ENCODE measurements around the gene OLFML1. TPM values are rescaled to one million over a fixed set of nuclear protein-coding genes. Genes with fewer than 3 reads are reported as not detected.

Gene OLFML1
- total RNA-seq (10 to 100 TPM in 1 of 9 donors, 1 to 10 TPM in 8; 1.7 to 17.9 (median 4.7) TPM), polyA plus RNA-seq (1 to 10 TPM; 1.8 to 2.6 TPM)
- long read RNA-seq, donor 1, partial matches to known transcripts, result 0 of 2 reads
- long read RNA-seq, donor 1, other reads (novel, unspliced or antisense), result 0 of 2 reads
- long read RNA-seq, donor 2, partial matches to known transcripts, result 0 of 3 reads
- long read RNA-seq, donor 2, other reads (novel, unspliced or antisense), result 2 of 3 reads
- long read RNA-seq, donor 3, result 0 reads

GRCh38 chr11:7485186-7486097, at the start of gene OLFML1:
Gene OLFML1, plus strand, starts transcription at chr11:7485506. Its CDS starts 370 bp downstream, at chr11:7485876.
- peak; percentile 57 to 76 (median 64) for ATAC-seq
- peak within 1 kb of the TSS in 11 of 12 donors; percentile 28 to 72 (median 51) for H3K4me3 ChIP-seq
- TF ChIP-seq POLR2A (IDR thresholded peaks at IDR 0.05), result no peak
- TF ChIP-seq, protein P1, sequence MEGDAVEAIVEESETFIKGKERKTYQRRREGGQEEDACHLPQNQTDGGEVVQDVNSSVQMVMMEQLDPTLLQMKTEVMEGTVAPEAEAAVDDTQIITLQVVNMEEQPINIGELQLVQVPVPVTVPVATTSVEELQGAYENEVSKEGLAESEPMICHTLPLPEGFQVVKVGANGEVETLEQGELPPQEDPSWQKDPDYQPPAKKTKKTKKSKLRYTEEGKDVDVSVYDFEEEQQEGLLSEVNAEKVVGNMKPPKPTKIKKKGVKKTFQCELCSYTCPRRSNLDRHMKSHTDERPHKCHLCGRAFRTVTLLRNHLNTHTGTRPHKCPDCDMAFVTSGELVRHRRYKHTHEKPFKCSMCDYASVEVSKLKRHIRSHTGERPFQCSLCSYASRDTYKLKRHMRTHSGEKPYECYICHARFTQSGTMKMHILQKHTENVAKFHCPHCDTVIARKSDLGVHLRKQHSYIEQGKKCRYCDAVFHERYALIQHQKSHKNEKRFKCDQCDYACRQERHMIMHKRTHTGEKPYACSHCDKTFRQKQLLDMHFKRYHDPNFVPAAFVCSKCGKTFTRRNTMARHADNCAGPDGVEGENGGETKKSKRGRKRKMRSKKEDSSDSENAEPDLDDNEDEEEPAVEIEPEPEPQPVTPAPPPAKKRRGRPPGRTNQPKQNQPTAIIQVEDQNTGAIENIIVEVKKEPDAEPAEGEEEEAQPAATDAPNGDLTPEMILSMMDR (IDR thresholded peaks at IDR 0.05), result no peak
- H3K9me3 ChIP-seq, result no peaks in the 10 kb centered on the region
- intact Hi-C loops (cut with DNase I), result no loop called here
- DNase-seq, result peak in 3 of 5 donors; percentile 22 to 37 (median 35)
- peaks cover 0 to 18% (median 0%) of the 10 kb centered on the region in 9 donors for H3K36me3 ChIP-seq
- H3K27ac ChIP-seq, result peak within 1 kb of the TSS in 11 of 12 donors; percentile 14 to 72 (median 60)
- H3K27me3 ChIP-seq, result no peaks in the 10 kb centered on the region
- peaks cover 0 to 12% (median 2%) of the 10 kb centered on the region in 12 donors for H3K4me1 ChIP-seq
- WGBS, 4 donors, result 55 to 61% (median 58%) methylated on average over 14 to 15 of the region's 15 CpGs

DNA sequence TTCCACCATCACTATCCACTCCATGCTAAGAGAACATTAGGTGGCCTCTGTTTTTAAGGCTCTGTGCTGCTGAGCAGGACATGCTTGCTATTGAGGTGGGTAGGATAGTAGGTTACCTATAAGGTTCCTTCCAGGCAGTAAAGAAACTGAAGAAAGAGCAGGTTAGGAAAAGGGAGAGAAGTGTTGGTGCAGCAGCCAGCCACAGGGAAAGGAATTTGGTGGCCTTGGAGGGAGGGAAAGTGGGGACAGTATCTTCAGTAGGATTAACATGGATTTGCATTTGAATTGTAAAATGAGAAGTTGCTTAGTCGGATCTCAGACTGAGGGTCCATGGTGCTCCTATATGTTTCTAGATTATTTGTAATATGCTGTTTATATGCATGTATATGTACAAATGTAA, 49.2 kb upstream of the OLFML1 start:
- TF ChIP-seq, protein P1 (IDR thresholded peaks at IDR 0.05), result no peak
- TF ChIP-seq POLR2A (IDR thresholded peaks at IDR 0.05), result no peak
- Histone ChIP-seq H3K4me3 (no peak overlapping the region), H3K27me3 (no peaks in the 10 kb centered on the region), H3K9me3 (no peaks in the 10 kb centered on the region), H3K27ac (peak overlapping the region in 1 of 12 donors; percentile 40), H3K4me1 (peaks cover 0 to 35% (median 0%) of the 10 kb centered on the region in 12 donors), H3K36me3 (no peaks in the 10 kb centered on the region)
- ATAC-seq, result no peak
- 86 to 97% (median 91%) methylated on average over 1 of the region's 1 CpG for WGBS, 4 donors
- intact Hi-C loops (cut with DNase I), result loop anchor here in 1 of 10 donors (5.0 kb wide), 1 partner anchor 289 kb away; no protein-coding TSS in a partner anchor
- DNase-seq, result no peak

DNA sequence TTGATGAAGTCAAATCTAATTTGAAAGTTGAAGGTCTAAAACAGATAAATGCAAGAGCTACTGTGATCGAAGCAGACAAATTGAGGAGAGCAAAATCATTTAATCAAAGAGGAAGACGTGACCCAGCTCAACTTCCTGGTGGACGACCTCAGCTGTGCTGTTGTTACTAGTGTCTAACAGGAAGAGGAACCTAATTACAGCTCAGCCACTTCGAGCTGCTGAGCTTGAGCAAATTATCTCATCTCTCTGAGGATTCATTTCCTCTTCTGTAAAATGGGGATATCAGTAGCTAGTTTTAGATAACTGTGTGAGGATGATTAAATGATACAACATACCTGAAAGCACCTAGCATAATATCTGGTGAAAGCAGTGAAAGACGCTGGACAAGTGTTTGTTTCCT, 48.6 kb upstream of the OLFML1 start:
- Histone ChIP-seq H3K36me3 (no peaks in the 10 kb centered on the region), H3K4me1 (peaks cover 0 to 35% (median 0%) of the 10 kb centered on the region in 12 donors), H3K27me3 (no peaks in the 10 kb centered on the region), H3K4me3 (no peak overlapping the region), H3K9me3 (no peaks in the 10 kb centered on the region), H3K27ac (peak overlapping the region in 1 of 12 donors; percentile 40)
- no peak for DNase-seq
- TF ChIP-seq POLR2A (IDR thresholded peaks at IDR 0.05), result no peak
- TF ChIP-seq, protein P1 (IDR thresholded peaks at IDR 0.05), result no peak
- WGBS, 4 donors, result 39 to 46% (median 42%) methylated on average over 5 of the region's 5 CpGs
- peak in 3 of 4 donors; percentile 22 to 67 (median 57) for ATAC-seq
- intact Hi-C loops (cut with DNase I), result loop anchor here in 1 of 10 donors (5.0 kb wide), 1 partner anchor 289 kb away; no protein-coding TSS in a partner anchor

DNA sequence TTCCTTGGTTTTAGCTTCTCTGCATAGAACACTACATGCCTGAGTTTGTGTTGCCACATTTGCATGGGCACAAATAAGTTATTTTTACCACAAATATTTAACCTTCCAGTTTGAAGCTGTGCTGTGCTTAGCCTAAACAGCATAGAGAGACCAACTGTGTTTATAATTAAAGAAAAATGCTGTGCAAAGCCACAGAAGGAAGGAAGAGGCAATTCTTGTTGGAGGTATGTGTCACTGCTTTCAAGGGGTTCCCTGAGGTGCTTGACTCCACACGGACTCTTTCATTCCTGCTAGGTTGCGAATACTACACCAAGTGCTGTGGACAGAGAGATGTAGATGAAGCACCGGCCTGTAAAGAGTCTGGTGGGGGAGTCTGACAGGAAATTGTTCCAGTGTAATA, 47.6 kb upstream of the OLFML1 start:
- DNase-seq, result no peak
- ATAC-seq, result no peak
- Histone ChIP-seq H3K4me1 (peaks cover 0 to 35% (median 0%) of the 10 kb centered on the region in 12 donors), H3K4me3 (no peak overlapping the region), H3K36me3 (no peaks in the 10 kb centered on the region), H3K9me3 (no peaks in the 10 kb centered on the region), H3K27me3 (no peaks in the 10 kb centered on the region), H3K27ac (no peak overlapping the region)
- TF ChIP-seq POLR2A (IDR thresholded peaks at IDR 0.05), result no peak
- TF ChIP-seq, protein P1 (IDR thresholded peaks at IDR 0.05), result no peak
- intact Hi-C loops (cut with DNase I), result loop anchor here in 1 of 10 donors (5.0 kb wide), 1 partner anchor 290 kb away; no protein-coding TSS in a partner anchor
- WGBS, 4 donors, result 84 to 87% (median 86%) methylated on average over 3 of the region's 3 CpGs

All from heart left ventricle (tissue), 16 donors.